Tibial nerve (tissue), 3 donors: ENCODE data around the gene LMCD1.

Experiments used
- POLR2A ChIP-seq, 2 donors: fragments of 450-650 bp; IDR thresholded peaks; one replicate each; pipeline ENCODE4 v1.6.1; 2017; ENCODE audit warnings: antibody characterized with exemption in 2 of 2, mild to moderate bottlenecking in 2 of 2, moderate library complexity in 2 of 2
- TF ChIP-seq, protein P1 (sequence below), 5 experiments: fragments of 200-600 bp in 3 of 5; fragments of 450-650 bp in 2 of 5; sonication (generic) in 3 of 5; IDR thresholded peaks; one replicate each; pipeline ENCODE4 v1.5.1; 2016 to 2019; ENCODE audit warnings: antibody characterized with exemption in 5 of 5, mild to moderate bottlenecking in 3 of 5, moderate library complexity in 2 of 5

DNA sequence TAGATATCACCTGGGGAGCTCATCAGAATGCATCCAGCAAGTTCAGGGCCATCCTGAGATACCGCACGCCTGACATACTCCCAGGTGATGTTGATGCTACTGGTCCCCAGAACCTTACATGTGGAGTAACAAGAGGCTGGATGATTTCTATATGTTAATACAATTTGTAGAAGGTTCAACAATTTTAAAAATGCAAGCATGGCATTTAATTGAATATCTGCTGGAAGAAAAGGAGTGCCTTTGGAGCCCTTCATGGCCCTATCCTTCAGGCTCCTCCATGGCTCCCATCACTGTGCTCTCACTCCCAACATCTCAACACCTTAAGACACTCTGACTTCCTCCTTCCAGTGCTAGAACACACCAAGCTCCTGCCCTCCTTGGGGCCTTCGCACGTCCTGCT lies 36.6 kb downstream of the LMCD1 start:
- TF ChIP-seq, protein P1, sequence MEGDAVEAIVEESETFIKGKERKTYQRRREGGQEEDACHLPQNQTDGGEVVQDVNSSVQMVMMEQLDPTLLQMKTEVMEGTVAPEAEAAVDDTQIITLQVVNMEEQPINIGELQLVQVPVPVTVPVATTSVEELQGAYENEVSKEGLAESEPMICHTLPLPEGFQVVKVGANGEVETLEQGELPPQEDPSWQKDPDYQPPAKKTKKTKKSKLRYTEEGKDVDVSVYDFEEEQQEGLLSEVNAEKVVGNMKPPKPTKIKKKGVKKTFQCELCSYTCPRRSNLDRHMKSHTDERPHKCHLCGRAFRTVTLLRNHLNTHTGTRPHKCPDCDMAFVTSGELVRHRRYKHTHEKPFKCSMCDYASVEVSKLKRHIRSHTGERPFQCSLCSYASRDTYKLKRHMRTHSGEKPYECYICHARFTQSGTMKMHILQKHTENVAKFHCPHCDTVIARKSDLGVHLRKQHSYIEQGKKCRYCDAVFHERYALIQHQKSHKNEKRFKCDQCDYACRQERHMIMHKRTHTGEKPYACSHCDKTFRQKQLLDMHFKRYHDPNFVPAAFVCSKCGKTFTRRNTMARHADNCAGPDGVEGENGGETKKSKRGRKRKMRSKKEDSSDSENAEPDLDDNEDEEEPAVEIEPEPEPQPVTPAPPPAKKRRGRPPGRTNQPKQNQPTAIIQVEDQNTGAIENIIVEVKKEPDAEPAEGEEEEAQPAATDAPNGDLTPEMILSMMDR (IDR thresholded peaks at IDR 0.05): no peak
- no peak for TF ChIP-seq POLR2A (IDR thresholded peaks at IDR 0.05)
